ENCODE data around the gene TNMD. TPM values are rescaled to one million over a fixed set of nuclear protein-coding genes. Genes with fewer than 3 reads are reported as not detected.
"Not testable (repeated sequence)": the region's sequence is repeated elsewhere in the genome, so short reads cannot be mapped to it uniquely, and the experiment has no call there.

Gene TNMD
- polyA plus RNA-seq (ENCODE audit: insufficient read length in 12 of 12): 100 to 1,000 TPM in 8 of 12 donors, 10 to 100 TPM in 3, not detected in 1; 47.9 to 391 (median 154) TPM
- long read RNA-seq, donor 1, transcript TNMD-201 (7 exons, 1,339 nt): major isoform, 11 of 11 reads
- long read RNA-seq, donor 1, partial matches to known transcripts: 0 of 11 reads
- long read RNA-seq, donor 1, other reads (novel, unspliced or antisense): 0 of 11 reads
- long read RNA-seq, donor 2, transcript TNMD-201 (7 exons, 1,339 nt): major isoform, 123 of 172 reads
- long read RNA-seq, donor 2, partial matches to known transcripts: 43 of 172 reads
- long read RNA-seq, donor 2, other reads (novel, unspliced or antisense): 6 of 172 reads
- long read RNA-seq, donor 3, transcript TNMD-201 (7 exons, 1,339 nt): major isoform, 26 of 56 reads
- long read RNA-seq, donor 3, partial matches to known transcripts: 30 of 56 reads
- long read RNA-seq, donor 3, other reads (novel, unspliced or antisense): 0 of 56 reads
- long read RNA-seq, donor 4, transcript TNMD-201 (7 exons, 1,339 nt): major isoform, 27 of 54 reads
- long read RNA-seq, donor 4, partial matches to known transcripts: 27 of 54 reads
- long read RNA-seq, donor 4, other reads (novel, unspliced or antisense): 0 of 54 reads
- long read RNA-seq, donor 5, transcript TNMD-201 (7 exons, 1,339 nt): major isoform, 54 of 196 reads
- long read RNA-seq, donor 5, partial matches to known transcripts: 142 of 196 reads
- long read RNA-seq, donor 5, other reads (novel, unspliced or antisense): 0 of 196 reads
- long read RNA-seq, donor 6, transcript TNMD-201 (7 exons, 1,339 nt): major isoform, 24 of 50 reads
- long read RNA-seq, donor 6, partial matches to known transcripts: 26 of 50 reads
- long read RNA-seq, donor 6, other reads (novel, unspliced or antisense): 0 of 50 reads
- long read RNA-seq, donor 7, transcript TNMD-201 (7 exons, 1,339 nt): major isoform, 45 of 103 reads
- long read RNA-seq, donor 7, partial matches to known transcripts: 58 of 103 reads
- long read RNA-seq, donor 7, other reads (novel, unspliced or antisense): 0 of 103 reads
- long read RNA-seq, donor 8, transcript TNMD-201 (7 exons, 1,339 nt): major isoform, 32 of 32 reads
- long read RNA-seq, donor 8, partial matches to known transcripts: 0 of 32 reads
- long read RNA-seq, donor 8, other reads (novel, unspliced or antisense): 0 of 32 reads
- long read RNA-seq, donor 9, transcript TNMD-201 (7 exons, 1,339 nt): major isoform, 66 of 89 reads
- long read RNA-seq, donor 9, partial matches to known transcripts: 23 of 89 reads
- long read RNA-seq, donor 9, other reads (novel, unspliced or antisense): 0 of 89 reads
- long read RNA-seq, donor 10, transcript TNMD-201 (7 exons, 1,339 nt): major isoform, 49 of 49 reads
- long read RNA-seq, donor 10, partial matches to known transcripts: 0 of 49 reads
- long read RNA-seq, donor 10, other reads (novel, unspliced or antisense): 0 of 49 reads
- long read RNA-seq, donor 11, transcript TNMD-201 (7 exons, 1,339 nt): major isoform, 161 of 218 reads
- long read RNA-seq, donor 11, partial matches to known transcripts: 51 of 218 reads
- long read RNA-seq, donor 11, other reads (novel, unspliced or antisense): 5 of 218 reads

DNA sequence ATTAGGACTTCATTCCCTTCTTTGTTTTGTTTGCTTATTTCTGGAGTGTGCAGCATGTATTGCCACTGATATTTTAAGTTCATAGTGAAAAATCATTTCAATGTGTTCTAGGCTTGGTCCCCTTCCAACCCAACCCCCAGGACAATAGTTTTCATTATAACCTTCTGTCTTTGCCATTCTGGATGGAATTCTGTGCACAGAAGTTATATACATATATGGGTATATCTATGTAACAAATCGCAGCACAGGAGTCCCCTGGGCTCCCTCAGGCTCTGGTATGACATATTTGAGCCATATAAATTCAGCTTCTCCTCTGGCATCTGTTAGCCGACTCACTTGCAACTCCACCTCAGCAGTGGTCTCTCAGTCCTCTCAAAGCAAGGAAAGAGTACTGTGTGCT lies at the start of gene TNMD:
Gene TNMD (plus strand): TSS at position 326 of the 400 bp plus-strand sequence. CDS start 83 bp downstream, outside the sequence.
- DNase-seq: peak; percentile 49

DNA sequence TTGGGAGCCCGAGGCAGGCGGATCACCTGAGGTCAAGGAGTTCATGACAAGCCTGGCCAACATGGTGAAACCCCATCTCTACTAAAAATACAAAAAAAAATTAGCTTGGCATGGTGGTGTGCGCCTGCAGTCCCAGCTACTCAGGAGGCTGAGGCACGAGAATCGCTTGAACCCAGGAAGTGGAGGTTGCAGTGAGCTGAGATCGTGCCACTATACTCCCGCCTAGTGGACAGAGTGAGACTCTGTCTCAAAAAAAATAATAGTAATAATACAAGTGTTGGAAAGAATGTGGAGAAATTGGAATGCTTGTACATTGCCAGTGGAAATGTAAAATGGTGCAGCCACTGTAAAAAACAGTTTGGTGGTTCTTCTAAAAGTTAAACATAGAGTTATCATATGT lies 19.2 kb upstream of the TNMD start:
- DNase-seq: not testable (repeated sequence)

DNA sequence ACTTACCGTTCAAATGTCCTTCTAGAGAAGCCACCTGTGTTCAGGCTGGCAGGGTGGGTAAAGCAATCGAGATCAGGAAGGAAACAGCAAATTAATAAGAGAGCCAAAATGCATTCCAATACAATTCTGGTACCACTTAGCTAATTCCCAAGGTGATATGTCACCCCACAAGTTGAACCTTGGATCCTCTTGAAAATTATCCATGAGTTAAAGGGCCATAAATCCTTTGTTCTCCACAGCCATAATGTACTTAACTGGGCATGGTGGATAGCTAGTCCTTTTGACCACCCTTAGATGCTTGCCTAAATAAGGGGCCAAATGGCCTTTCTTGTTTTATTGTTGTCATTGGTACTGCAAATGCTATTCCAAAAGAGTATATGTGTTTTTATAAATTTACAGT lies 2.0 kb downstream of the TNMD start:
- no peak for DNase-seq

GRCh38 chrX:100587861-100588260 lies 3.1 kb downstream of the TNMD start:
- DNase-seq: peak; percentile 42

DNA sequence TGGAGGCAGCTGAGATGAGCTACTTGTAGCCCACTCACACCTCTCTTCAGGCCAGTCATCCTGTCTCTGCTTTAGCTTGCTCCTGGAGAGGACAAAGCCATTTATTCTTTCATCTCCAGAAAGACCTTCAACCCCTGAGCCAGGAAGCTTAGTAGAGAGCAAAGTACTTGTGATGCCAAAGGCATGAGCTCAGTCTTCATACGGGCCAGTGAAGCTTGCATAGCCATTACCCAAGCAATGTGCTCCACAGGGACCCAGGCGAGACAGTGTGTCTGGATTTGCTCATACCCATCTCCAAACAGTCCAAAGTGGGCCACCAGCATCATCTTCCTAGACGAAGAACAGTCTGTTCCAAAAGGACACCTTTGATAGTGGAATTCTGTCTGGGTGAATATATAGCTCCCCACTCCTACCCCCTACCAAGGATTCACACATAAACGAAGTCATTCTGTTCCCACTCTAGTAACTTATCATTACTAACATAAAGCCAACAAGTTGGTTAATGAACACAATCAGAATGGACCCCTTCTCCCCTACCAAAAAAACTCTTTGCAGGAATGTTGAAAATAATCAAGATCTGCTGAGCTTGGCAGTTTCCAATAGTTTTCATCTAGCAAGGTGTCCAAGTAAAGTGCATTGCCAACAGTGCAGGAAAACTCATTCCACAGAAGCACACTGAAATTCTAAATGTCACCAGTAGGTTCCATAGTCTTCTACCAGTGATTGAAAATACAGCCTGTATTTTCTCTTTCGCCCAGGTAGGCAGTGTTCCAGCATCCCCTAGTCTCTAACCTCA lies 6.7 kb downstream of the TNMD start:
- DNase-seq: no peak

DNA sequence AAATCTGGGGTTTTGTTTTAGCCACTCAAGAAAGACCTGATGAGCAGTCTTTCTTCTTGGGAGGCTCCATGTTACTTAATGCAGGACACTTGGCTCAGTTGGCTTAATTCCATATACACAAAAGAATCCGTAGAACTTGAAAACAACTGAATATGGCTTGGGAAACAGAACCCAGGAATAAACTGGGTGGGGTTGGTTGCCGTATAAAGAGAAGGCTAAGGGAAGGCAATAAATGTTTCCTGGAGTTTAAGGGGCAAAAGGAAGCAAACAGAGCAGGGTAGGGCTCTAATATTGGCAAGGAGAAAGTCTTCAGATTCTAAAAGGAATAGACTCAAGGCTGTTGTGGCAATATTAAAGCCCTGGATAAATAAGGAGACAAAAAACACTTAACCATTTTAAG lies 8.4 kb downstream of the TNMD start:
- no peak for DNase-seq

DNA sequence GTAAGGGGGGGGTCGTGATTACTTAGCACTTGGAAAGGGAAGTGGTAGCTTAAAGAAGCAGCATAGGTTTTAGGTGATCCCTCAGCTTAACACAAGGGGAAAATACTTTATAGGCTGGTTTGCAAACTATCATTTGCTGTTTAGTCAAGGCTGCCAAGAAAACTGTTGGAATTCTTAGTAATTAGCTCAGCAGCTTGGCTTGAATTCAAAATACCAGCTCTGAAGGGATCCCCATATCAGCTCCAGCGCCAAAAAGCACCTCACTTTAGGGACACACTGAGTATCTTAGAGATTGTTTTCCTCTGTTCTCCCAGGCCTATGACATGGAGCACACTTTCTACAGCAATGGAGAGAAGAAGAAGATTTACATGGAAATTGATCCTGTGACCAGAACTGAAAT lies 8.8 kb downstream of the TNMD start:
- DNase-seq: no peak

- no peak for DNase-seq
These were observed 11.9 kb downstream of the TNMD start for GRCh38 chrX:100596601-100597000.

DNA sequence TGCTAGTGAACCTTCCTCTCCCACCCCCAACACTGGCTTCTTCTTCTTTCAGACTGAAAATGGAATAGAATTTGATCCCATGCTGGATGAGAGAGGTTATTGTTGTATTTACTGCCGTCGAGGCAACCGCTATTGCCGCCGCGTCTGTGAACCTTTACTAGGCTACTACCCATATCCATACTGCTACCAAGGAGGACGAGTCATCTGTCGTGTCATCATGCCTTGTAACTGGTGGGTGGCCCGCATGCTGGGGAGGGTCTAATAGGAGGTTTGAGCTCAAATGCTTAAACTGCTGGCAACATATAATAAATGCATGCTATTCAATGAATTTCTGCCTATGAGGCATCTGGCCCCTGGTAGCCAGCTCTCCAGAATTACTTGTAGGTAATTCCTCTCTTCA lies 14.7 kb downstream of the TNMD start:
- no peak for DNase-seq

- DNase-seq: no peak
These were observed 15.6 kb downstream of the TNMD start for GRCh38 chrX:100600340-100600739.

DNA sequence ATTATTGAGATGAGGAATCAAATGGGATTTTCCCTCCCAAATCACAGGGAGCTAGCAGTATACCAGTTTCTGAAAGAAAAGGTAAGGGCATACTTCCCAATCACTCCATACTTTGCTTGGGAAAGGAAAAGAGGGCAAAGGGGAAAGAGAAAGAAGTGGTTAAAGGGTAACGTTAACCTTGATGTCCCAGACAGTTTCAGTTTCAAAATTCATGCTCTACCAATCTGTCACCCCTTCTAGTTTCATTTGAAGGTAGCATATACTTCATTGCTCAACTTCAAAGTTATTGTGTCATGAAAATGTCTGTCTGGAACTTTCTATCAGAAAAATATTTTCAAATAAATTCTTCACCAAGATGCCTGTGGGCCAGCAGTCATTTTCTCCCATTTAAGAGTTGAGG lies 16.0 kb downstream of the TNMD start:
- no peak for DNase-seq

DNA sequence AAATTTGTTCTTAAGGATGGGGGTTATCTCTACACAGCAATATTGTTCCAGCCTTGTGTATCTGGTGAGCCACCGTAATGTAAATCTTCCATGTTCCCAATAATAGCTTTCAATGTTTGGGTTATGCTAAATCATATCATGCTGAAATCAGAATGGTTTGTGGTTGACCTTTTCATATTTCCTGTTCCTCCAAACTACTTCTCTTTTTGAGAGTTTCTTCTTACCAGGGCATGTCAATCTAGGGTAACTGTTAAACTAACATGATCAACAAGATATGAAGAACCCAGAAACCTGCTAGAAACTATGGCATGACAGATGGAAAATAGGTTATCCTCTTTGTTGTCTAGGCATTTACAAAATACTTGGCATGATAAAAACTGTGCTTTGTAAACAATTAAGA lies 22.0 kb downstream of the TNMD start:
- DNase-seq: no peak

GRCh38 chrX:100609591-100609990 lies 24.9 kb downstream of the TNMD start:
- no peak for DNase-seq

DNA sequence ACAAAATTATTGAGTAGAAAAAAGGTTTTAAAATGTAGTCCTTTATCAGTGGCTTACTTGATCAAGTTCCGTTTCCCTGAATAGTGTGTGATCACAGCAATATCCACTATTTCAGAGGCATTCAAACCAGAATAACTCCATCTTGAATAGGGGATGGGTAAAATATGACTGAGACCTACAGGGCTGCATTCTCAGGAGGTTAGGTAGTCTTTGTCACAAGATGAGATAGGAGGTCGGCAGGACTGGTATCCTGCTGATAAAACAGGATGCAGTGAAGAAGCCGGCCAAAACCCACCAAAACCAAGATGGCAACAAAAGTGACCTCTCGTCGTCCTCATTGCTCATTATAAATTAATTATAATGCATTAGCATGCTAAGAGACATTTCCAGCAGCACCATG lies 27.2 kb downstream of the TNMD start:
- DNase-seq: no peak

DNA sequence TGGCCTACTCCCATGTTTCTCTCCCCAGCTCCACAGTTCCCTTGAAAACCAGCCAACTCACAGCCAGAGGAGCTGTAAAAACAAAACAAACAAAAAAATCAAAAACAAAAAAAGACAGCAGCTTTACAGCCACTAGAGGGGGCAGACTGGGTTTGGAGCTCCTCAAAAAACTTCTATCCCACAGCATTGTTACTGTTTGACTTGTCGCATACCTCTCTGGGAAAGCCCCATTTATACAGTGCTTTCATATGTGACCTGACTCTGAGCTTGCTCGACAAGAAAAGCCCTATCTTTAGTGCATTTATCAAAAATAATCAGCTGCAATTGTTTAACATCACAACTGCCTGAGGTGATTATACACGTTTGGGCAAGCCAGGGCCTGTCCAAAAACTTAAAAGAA lies 30.3 kb downstream of the TNMD start:
- DNase-seq: peak; percentile 45

DNA sequence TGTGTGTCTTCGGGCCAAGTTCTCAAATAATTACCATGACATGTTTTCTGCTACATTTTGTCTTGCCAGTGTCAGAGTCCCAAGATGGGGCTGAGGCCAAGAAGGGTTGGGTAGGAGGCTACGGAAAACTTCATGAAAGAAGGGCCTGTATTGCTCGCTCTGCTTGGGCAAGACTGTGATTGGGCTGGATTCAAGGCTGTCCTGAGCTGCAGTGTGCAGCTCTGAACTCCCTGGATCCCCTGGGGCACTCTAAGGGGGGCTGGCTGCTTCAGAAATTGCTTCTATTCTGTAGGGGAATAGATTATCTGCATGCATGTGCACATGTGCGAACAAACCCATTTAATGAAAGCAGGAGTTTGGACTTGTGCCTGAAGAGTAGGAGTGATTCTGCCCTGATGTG lies 38.3 kb downstream of the TNMD start:
- no peak for DNase-seq

DNA sequence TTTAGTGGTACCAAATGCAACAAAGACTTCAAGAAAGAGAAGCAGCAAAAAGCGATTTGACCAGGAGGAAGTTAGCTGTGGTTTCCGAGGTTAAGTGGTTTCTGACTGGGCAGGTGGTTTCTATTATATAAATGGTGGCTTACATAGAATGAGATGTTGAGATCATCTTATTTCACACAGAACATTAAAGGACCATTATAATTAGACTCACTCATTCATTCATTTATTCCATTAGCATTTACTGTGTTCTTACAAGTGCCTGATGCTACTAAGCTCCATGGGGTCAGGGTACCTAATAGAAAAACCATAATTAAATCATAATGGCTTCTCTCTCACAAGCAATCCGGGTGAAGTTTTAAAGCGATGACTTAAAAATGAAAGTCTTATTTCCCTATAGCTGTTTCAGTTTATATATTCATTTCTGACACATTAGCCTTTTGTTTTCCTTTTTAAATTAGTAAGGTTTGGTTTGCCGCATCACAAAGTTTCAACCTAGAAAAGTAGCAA lies 41.3 kb downstream of the TNMD start:
- DNase-seq: no peak

DNA sequence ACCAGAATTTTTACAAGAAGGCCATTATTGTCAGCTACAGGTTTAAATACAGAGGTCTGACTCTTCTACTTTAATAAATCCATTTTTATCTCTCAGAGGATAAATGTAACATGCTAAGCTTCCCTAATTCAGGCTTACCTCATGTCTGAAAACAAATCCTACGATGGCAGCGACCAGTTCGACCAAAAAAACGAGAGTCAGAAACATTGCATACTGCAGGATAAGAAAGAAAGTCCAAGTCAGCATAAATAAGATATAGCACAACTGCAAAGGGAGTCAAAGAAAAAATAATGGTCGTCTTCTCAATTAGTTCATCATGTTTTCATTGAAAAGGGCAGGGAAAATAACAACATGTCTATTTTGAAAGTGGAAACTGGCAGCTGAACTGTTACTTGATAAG lies 50.3 kb downstream of the TNMD start:
- no peak for DNase-seq

DNA sequence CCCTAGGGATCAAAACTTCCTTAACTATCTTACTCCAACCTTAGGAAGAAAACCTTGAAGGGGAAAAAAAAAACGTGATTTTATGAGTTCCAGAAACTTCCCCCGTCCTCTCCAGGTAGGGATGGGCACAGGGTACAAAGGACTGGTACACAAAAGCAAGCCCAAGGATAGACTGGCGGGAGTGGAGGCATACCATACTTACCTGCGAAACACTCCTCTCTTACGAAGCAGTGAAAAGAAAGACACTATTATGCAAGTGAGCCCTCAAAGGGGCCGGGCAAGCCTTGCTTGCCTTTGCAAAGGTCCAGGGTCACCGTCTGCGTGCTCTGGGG lies 51.2 kb downstream of the TNMD start:
- no peak for DNase-seq

DNA sequence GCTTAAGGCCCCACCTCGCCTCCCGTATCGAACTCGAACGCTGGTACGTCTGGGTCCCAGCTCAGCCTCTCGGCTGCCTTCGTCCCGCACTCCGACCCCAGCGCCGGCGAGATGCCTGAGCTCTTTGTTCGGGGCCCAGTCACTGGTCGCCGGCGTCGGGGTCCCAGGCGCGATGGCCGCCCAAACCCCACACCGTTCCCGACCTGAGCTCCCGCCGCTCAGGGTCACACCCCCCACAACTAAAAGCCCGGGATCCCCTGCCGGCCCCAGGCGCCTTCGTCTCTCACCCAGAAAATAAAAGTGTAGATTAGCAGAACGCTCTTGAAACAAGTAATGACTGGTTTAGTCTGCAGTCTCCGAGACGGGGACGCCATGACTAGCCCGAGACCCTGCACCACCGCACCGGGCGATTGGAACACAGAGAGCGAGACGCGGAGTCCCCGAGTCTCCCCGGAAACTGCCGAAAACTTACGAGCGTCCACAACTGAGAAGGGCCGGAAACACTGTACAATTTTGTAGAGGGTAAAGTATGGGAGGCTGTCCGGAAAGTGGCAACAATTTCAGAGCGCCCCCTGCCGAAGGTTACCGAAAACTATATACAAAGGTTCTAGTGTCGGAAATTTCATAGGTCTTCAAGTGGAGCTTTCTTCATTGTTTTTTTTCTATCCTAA lies 51.7 kb downstream of the TNMD start, which contains the start of gene TSPAN6:
Gene TSPAN6 (minus strand): TSS at position 486 of the 671 bp plus-strand sequence. CDS start 112 bp downstream, at position 374.
- peak; percentile 87 for DNase-seq
